GM18499 (cell line): ENCODE data around the gene GDE1.
A peak's percentile ranks its signal among the peaks of the same experiment; 100 is the strongest.
"Not testable (repeated sequence)": the region's sequence is repeated elsewhere in the genome, so short reads cannot be mapped to it uniquely, and the experiment has no call there.

ENCODE experiments used
- ATAC-seq: cut with Tn5 transposase; IDR thresholded peaks from one replicate; pipeline ENCODE4 v1.9.1; 2021; ENCODE audit warnings: moderate number of reproducible peaks; ENCODE audit not compliant: insufficient read depth, unreplicated experiment

GDE1 gene, protein sequence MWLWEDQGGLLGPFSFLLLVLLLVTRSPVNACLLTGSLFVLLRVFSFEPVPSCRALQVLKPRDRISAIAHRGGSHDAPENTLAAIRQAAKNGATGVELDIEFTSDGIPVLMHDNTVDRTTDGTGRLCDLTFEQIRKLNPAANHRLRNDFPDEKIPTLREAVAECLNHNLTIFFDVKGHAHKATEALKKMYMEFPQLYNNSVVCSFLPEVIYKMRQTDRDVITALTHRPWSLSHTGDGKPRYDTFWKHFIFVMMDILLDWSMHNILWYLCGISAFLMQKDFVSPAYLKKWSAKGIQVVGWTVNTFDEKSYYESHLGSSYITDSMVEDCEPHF

DNA sequence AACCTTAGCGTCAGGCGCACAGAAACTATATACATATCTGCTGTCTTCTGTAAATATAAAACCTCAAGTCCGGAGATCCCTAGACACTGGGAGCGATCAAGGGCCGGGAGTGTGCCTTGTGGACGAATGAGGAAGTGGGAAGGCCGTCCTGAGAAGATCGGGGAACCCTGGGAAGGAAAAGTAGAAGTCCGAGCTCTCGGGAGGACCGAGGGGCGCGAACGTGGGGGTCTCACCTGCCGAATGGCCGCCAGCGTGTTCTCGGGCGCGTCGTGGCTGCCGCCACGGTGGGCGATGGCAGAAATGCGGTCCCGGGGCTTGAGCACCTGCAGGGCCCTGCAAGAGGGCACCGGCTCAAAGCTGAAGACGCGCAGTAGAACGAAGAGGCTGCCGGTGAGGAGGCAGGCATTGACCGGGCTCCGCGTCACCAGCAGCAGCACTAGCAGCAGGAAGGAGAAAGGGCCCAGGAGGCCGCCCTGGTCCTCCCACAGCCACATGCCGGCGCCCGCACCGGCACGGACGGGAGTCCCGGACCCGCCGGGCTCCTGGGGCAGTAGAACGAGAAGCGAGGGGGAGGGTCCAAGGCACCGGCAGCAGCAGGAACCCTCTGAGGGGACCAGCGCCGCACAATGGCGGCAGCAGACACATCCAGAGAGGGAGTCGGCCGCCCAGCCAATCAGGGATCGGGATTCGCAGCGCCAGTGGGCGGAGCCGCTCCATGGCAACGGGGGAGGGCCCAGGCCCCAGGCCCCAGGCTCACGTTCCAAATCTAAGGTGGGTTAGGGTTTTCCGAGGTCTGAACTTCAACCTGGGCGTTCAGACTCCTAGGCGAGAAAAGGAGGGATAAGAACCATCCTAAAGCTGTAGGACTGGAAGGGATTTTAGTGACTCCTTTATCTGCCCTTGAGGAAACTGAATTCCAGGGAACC lies at the start of gene GDE1:
TSS of gene GDE1 (minus strand) at position 628 of the 926 bp plus-strand sequence. CDS start at position 494, 134 bp downstream.
- peak; percentile 54 for ATAC-seq

DNA sequence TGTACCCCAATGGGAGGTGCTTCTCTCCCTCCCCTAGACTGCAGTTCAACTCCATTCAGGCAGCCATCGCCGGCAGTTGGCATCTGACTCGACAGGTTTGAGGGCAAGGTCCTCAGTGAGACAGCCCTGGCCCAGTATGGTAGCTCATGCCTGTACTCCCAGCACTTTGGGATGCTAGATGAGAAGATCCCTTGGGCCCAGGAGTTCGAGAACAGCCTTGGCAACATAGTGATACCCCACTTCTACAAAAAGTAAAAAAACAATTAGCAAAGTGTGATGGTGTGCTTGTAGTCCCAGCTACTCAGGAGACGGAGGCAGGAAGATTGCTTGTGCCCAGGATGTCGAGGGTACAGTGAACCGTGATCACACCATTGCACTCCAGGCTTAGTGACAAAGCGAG lies 45.7 kb upstream of the GDE1 start:
- no peak for ATAC-seq

DNA sequence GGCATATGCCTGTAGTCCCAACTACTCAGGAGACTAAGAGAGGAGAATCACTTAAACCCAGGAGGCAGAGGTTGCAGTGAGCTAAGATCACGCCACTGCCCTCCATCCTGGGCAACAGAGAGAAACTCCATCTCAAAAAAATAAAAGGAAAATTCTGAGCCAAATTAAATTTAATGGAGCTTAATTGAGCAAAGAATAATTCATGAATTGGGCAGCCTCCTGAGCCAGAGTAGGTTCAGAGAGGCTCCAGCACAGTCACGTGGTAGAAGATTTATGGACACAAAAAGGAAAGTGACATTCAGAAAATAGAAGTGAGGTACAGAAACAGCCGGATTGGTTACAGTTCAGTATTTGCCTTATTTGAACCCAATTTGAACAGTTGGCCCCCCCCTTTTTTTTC lies 44.5 kb upstream of the GDE1 start:
- ATAC-seq: no peak

DNA sequence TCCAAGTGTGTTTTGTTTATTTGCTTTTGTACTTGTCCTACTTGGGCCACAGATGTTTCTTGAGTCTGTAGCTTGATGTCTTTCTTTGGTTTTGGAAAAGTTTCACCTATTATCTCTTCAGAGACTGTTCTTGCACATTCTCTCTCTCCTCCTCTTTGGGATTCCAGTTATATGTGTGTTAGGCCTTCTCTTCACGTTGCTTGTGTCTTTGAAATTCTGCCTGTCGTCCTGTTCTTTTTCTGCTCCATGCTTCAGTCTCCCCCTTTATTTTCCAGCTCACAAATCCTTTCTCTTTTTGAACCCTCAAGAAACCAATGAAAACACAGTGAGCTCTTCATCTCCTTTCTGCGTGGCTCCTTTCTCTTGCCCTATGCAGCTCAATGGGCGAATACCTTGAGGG lies 41.5 kb upstream of the GDE1 start:
- ATAC-seq: no peak

DNA sequence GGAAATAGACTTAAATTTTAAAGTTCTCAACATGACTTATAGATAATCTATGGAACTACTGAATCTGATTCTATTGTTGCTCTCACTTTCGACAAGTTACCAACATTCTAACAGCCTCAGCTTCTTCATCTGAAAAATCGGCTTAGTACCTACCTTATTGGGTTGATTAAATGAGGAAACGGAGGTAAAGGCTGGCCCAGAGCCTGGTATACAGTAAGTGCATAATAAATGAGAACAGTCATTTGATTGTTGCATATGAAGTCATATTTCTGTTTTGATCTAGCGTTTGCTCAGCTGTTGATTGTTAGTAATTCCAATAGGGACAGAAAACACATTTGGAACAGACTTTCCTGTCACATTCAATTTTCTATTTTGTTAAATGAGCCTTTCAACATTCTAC lies 38.2 kb upstream of the GDE1 start:
- no peak for ATAC-seq

DNA sequence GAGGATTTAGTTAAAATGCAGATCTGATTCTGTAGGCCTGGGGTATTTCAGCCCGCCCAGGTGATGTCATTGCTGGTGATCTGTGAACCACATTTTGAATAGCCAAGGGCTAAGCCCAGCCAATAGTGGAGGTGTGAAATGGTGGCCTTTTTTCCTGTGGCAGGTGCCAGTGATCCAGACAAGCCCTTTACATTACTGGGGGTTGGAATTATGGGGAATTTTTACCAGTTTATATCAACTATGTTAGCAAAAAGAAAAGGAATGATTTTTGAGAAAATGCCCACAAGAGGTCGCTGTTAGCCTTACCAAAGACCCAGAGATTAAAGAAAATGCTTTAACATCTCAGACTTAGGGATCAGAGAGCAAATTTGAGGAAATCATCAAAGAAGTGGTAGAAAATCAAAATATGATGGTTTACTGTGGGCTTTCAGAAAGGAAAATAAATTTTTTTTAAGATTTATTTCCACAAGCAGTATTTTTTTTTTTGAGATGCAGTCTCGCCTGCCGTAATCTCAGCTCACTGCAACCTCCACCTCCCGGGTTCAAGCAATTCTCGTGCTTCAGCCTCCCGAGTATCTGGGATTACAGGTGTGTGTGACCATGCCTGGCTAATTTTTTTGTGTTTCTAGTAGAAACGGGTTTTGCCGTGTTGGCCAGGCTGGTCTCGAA lies 37.5 kb upstream of the GDE1 start:
- ATAC-seq: no peak

DNA sequence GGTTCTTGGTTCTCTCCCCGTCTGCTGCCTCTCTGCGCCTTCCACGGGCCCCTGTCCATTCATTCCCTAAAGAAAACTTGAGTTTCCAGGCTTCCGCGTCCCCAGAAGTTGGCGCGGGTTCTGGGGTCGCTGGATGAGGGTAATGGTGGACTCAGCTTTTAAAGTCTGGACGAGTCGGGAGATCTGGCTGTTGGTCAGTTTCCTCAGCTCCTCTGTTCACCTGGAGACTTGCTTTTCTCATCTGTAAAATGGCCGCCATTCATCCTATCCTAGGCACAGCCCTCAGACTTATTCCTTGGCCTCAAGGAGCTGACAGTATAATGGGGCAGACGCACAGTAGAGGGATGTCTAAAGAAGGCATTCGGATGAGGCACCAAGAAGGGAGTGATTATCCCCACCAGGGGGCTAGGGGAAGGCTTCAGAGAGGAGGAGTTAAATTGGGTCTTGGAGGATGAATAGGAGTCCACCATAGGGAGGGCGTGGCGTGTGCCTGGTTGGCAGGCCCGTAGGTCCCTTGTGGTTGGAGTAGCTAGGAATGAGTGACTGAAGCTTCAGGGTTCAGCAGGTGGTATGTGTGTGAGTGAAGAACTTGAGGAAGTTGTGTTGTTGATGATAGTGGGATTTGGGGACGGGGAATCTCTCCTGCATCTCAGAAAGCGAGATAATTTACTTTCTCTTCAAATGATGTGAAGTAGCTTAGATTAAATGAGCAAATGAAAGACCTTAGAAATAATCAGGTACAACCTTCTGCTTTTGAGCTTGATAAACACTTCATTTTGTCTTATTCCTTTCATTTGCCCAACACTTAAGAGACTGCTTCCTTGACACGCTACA lies 34.3 kb upstream of the GDE1 start:
- ATAC-seq: no peak

DNA sequence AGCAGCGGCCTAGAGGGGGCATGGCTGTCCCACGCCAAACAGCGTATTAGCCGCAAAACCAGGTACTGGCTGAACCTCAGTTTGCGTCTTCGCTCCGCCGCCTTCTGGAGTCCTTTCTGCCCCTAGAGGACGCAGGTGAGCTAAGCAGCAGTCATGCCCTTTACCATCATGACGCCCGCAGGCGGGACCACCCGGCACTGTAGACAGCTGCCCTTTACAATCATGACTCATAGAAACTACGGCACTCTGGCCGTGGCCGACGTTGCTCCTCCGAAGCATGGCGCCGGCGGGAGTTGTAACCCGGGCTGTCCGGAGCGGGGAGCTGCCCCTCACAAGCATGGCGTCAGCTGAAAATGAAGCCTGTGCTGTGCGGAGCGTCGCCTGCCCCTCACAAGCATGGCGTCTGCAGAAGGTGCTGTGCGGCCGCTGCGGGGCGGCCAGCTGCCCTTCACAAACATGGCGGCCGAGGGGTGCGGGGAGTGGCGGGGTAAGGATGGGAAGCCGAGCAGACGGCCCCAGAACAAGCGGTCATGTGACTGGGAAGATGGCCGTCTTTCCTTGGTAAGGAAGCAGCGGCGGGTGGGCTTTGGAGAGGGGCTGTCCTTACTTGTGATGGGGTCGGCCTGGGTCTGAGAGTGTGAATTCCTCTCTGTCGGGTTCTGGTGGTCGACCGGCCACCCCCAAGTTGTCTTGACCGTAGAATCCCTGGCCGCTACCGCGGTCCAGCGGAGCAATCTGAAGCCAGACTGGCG lies 33.5 kb upstream of the GDE1 start, which contains the start of gene VPS35L:
TSS of gene VPS35L (plus strand) at position 518 of the 752 bp plus-strand sequence. CDS start at position 545, 27 bp downstream.
- ATAC-seq: peak; percentile 74

DNA sequence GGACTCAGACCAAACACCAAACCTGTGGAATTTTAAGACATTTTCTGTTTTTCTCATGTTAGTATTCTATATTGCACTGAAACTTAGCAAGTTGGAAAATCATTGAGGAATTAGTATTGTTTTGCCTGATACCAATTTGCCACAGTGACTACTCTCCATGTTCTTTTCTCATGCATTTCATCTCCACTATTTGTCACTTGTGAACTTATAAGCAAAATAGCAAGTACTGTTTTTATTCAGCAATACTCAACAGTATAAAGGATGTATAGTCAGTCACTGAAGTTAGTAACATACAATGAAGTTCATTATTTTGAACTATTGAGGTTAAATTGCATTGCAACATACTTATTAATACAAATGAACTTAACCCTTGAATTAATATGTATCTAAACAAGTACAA lies 27.8 kb upstream of the GDE1 start:
- no peak for ATAC-seq

DNA sequence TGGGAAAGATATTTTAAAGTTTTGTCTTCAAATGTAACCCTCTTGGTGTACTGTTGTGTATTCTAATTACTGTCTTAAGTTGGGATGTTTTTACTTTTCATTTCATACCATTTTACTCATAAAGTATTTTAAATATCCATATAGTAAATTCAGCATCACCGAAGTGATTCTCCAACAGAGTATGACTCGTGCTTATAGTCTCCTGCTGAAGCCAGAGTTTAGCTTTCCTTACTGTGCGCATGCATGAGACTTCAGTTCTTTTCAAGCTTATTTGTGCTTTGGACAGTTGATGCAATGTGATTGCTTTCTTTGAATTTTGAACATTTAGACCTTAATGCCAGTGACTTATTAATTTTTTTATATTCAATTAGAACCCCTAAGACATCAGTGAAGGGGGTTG lies 26.2 kb upstream of the GDE1 start:
- no peak for ATAC-seq

DNA sequence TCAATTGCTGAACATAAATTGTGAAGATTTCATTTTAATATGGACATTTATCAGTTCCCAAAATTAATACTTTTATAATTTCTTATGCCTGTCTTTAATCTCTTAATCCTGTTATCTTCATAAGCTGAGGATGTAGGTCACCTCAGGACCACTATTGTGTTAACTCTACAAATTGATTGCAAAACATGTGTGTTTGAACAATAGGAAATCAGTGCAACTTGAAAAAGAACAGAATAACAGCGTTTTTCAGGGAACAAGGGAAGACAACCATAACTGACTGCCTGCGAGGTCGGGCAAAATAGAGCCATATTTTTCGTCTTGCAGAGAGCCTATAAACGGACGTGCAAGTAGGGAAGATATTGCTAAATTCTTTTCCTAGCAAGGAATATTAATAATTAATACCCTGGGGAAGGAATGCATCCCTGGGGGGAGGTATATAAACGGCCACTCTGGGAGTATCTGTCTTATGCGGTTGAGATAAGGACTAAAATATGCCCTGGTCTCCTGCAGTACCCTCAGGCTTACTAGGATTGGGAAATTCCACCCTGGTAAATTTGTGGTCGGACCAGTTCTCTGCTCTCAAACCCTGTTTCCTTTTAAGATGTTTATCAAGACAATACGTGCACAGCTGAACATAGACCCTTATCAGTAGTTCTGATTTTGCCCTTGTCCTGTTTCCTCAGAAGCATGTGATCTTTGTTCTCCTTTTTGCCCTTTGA lies 21.5 kb upstream of the GDE1 start:
- not testable (repeated sequence) for ATAC-seq

DNA sequence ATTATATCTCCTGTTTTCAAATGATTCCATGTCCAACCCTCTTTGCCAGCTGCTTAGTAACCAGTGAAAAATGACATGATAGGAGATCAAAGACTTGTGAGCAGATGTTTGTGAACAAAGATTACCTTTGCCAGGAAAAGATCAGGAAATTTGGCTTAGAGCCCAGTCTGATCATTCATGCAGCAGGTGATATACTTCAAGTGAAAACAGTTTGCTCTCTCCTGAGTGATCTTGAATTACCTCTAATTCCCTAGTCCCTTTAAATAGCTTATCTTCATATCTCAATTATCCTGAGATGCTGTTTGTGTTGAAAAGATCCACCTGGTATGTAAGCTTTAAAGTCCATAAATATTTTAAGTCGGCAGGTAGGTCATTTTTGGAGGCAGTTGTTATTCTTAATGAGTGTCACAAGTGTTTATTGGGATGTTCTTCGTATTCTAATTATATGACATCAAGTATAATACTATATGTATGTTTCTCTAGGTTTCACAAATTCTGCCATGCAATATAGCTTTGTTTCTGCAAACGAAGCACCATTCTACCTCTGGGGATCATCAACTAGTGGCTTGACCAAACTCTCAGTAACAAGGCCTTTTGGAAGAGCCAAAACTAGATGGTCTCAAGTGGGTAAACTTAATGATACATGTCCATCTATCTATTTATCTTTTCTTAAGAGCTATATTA lies 20.4 kb upstream of the GDE1 start:
- no peak for ATAC-seq

DNA sequence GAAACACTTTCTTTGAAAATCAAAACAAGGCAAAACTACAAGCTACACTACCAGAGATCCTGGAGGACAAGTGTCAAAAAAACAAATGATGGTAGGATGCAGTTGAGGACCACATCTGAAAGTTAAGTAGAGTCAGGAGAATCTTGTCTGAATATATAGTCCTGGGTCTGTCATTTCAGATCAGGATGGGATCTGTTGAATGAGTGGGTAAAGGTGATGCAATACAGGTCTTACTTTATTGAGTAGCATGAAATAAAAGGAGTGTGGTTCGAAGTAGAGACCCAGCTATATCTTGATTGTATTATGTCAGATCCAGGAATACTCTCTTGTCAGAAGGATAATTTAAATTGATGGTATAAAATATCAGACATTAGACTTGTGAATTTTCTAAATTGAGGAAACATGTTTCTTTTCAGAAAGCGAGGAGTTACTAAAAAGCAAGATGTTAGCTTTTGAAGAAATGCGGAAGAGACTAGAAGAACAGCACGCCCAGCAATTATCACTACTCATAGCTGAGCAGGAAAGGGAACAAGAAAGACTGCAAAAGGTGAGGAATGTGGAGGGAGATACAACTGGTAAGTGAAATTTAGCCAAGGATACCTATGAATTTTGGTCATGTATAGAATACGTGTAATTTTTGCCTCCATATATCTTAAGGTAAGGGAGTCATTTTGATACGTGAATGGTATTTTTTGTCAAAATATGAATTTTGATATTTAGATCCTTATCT lies 18.5 kb upstream of the GDE1 start:
- no peak for ATAC-seq

DNA sequence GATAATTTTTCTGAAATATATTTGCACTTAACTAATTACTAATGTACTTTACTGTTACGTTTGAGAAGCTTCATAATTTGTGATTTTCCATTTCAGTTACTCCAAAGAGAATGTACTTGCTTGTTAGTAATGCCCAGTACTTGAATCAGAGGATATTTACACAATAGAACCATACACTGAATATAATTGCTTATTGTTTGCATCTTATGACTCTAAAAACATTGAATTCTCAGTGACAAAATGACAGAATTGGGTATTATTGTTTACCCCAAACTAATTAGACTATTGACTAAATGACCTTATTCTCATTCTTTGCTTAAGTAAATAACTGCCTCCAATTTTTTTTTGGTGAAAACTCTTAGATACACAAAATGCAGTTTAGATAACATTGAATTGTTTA lies 10.7 kb upstream of the GDE1 start:
- ATAC-seq: no peak

DNA sequence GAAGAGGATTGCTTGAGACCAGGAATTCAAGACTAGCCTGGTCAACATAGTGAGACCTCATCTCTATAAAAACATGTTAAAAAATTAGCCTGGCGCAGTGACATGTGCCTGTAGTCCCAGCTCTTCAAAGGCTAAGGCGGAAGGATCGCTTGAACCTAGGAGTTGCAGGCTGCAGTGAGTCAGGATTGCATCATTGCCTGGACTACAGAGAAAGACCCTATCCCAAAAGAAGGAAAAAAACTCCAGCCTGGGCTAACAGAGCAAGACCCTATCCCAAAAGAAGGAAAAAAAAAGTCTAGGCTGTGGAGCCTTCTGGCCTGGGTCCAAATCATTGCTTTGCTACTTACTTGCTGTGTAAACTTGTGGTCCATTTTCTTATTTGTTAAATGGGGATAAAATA lies 6.8 kb upstream of the GDE1 start:
- ATAC-seq: no peak

DNA sequence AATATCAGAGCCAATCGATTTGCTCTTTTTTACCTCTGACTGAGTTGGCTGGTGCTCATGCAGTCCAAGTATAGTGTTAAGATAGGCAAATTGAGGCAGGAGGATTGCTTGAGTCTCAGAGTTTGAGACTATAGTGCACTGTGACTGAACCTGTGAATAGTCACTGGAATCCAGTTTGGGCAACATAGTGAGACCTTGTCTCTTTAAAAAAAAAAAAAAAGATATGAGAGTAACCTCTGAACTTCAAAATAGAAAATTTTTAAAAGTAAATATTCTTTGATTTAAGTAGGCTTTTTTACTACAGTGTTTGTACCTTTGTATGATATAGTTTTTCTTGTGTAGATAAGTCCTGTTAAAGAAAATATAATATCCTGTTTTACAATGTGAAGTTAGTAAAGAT lies 5.3 kb upstream of the GDE1 start:
- ATAC-seq: no peak

DNA sequence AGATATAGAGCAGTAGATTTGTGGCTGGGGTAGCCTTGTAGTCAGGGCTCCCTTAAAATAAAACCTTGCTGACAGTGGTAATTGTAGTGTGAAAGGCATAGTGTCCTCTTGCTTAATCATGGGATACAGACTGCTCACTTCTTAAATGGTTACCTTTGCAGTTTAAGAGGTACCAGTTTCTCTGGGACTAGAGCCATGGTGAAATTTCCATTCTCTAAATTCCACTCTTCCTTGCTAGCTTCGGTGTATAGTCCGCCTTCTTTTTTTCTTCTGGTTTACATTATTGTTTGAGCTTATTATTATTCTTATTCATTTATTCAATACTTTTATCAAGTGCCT lies 3.5 kb upstream of the GDE1 start:
- no peak for ATAC-seq
